AG04449 (cell line): ENCODE measurements around the gene OBSCN.

Source experiments
- CTCF ChIA-PET: fragments of 350-600 bp; formaldehyde crosslinking; extraction: SDS; loops from one replicate; lab custom pipeline; 2021; ENCODE audit warnings: antibody characterized with exemption; lab: Yijun Ruan, JAX
- POLR2A ChIA-PET: fragments of 400-600, 350-600 bp; formaldehyde crosslinking; extraction: SDS; loops from one replicate; lab custom pipeline; 2020; ENCODE audit warnings: antibody characterized with exemption, inconsistent platforms; lab: Yijun Ruan, JAX
- DNase-seq: peaks from one replicate; pipeline ENCODE4 v3.0.0-alpha.2; 2010; ENCODE audit warnings: low read depth, low spot score
- H3K4me3 ChIP-seq: 2 replicates; pipeline ENCODE4 v1.5.1; 2011; ENCODE audit warnings: low read depth, mild to moderate bottlenecking, control low read depth, low read length
- TF ChIP-seq, protein P1 (sequence below): IDR thresholded peaks from one replicate; pipeline ENCODE4 v1.5.1; 2011; ENCODE audit warnings: mild to moderate bottlenecking, moderate library complexity, low read length, control low read depth, inconsistent platforms; ENCODE audit not compliant: insufficient read depth; ENCODE audit errors: missing control alignments

The OBSCN gene

DNA sequence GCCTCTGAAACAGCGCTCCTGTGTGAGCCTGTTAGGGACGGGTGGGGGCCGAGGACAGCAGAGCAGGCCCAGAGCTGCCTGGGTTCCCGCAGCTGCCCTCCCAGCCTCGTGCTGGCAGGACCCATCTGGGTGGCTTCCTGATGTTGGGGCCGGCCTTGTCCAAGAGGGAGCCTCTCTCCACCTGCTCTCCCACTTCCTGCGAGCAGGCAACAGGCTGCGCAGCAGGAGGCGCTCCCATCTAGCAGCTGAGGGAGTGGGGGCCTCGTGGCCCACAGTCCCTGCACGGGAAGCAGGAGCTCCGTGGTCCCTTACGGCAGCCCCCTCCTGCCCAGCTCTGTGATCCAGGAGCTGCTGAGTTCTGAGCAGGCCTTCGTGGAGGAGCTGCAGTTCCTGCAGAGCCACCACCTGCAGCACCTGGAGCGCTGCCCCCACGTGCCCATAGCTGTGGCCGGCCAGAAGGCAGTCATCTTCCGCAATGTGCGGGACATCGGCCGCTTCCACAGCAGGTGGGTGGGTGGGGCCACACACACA, 130.7 kb downstream of the OBSCN start:
- no peak for DNase-seq
- no peak overlapping the region for H3K4me3 ChIP-seq
- CTCF ChIA-PET, result no interaction called here
- POLR2A ChIA-PET, result no interaction called here
- TF ChIP-seq, protein P1, sequence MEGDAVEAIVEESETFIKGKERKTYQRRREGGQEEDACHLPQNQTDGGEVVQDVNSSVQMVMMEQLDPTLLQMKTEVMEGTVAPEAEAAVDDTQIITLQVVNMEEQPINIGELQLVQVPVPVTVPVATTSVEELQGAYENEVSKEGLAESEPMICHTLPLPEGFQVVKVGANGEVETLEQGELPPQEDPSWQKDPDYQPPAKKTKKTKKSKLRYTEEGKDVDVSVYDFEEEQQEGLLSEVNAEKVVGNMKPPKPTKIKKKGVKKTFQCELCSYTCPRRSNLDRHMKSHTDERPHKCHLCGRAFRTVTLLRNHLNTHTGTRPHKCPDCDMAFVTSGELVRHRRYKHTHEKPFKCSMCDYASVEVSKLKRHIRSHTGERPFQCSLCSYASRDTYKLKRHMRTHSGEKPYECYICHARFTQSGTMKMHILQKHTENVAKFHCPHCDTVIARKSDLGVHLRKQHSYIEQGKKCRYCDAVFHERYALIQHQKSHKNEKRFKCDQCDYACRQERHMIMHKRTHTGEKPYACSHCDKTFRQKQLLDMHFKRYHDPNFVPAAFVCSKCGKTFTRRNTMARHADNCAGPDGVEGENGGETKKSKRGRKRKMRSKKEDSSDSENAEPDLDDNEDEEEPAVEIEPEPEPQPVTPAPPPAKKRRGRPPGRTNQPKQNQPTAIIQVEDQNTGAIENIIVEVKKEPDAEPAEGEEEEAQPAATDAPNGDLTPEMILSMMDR, result no peak

DNA sequence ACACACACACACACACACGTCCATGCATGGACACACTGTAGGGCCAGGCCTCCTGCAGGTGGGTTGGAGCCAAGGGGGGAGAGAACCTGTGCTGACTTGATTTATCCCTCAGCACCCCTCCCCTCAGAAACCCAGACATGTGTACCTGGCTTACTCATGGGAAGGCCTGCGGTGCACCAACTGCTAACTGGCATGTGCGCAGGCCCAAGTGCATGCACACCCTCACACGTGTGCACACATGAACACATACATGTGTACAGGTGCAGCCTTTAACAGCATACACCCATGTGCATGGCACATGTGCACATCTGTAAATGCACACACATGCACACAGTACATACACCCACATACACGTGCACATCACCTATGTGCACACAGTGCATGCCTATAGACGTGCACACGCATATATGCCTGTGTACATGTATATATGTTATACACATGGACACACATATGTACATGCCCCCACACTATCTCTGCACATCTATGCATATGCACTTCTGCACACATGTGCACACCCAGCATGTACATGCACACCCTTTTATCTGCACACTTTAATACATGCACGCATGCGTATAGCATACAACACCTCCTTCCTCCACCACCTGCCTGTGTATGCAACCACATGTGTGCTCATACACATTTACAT, 131.3 kb downstream of the OBSCN start:
- TF ChIP-seq, protein P1, result no peak
- H3K4me3 ChIP-seq, result no peak overlapping the region
- DNase-seq, result no peak
- ChIA-PET CTCF (no interaction called here), POLR2A (no interaction called here)

DNA sequence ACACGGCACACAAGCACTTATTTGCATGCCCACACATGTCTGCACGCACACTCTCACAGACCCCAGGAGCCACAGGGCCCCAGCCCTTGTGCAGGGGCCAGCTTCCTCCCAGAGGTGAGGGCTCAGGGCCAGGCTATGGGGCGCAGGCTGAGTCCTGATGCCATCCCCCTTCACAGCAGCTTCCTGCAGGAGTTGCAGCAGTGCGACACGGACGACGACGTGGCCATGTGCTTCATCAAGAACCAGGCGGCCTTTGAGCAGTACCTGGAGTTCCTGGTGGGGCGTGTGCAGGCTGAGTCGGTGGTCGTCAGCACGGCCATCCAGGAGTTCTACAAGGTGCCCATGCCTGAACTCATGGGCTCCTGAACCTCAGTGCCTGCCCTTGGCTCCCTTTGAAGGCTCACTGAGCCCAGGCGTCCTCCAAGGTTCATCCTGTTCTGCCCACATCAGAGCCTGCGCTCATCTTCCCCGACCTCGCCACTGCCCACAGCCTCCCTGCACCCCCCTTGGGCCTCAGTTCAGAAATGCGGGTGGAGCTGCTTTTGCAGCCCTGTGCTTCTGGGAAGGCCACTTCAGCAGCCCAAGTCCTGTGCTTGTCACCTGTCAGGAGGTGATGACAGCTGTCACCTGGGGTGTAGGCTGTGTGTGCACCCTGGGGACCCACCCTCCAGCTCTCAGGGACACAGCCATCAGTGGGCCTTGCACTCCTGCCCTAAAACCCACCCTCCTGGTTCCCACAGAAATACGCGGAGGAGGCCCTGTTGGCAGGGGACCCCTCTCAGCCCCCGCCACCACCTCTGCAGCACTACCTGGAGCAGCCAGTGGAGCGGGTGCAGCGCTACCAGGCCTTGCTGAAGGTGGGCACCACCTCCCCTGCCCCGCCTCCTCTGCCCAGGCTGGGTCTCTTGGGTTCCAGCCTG, 132.2 kb downstream of the OBSCN start:
- TF ChIP-seq, protein P1, result no peak
- DNase-seq, result no peak
- POLR2A ChIA-PET, result no interaction called here
- H3K4me3 ChIP-seq, result no peak overlapping the region
- CTCF ChIA-PET, result no interaction called here

DNA sequence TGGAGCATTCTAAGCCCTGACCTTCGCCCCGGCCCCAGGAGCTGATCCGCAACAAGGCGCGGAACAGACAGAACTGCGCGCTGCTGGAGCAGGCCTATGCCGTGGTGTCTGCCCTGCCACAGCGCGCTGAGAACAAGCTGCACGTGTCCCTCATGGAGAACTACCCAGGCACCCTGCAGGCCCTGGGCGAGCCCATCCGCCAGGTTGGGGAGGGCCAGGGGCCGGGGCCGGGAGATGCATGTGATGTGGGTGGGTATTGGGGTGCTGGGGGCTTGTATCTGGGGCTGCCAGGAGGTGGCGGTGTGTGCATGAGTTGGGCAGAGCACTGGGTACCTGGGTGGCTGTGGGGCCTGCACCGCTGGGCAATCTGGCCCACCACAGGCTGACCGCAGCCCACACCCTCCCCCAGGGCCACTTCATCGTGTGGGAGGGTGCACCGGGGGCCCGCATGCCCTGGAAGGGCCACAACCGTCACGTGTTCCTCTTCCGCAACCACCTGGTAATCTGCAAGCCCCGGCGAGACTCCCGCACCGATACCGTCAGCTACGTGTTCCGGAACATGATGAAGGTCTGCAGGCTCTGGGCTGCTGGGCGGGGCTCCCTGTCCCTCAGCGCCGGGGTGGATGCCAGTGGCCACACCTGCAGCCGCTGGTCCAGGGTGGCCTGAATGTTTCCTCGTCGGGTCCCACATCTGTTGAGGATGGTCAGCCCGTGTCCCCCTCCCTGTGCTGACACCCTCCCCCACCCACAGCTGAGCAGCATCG, 133.0 kb downstream of the OBSCN start:
- ChIA-PET CTCF (no interaction called here), POLR2A (no interaction called here)
- TF ChIP-seq, protein P1, result no peak
- no peak for DNase-seq
- no peak overlapping the region for H3K4me3 ChIP-seq

DNA sequence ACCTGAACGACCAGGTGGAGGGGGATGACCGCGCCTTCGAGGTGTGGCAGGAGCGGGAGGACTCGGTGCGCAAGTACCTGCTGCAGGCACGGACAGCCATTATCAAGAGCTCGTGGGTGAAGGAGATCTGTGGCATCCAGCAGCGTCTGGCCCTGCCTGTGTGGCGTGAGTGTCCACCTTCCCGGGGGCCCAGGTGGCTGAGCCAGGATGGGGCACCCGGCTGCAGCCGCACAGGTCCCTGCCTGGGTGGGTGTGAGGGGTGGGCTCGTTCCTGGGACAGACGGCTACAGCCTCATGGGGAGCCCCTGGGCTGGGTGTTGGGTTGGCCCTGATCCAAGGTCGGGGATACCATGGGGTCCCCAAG, 133.6 kb downstream of the OBSCN start:
- CTCF ChIA-PET, result no interaction called here
- POLR2A ChIA-PET, result no interaction called here
- DNase-seq, result no peak
- H3K4me3 ChIP-seq, result no peak overlapping the region
- TF ChIP-seq, protein P1, result no peak
